Measurements from ENCODE around the gene MCF2L.

GRCh38 chr13:113112893-113113845, 144.2 kb downstream of the MCF2L start:
- TF ChIP-seq CTCF (optimal IDR thresholded peaks at IDR 0.05 in 1 of 3, IDR thresholded peaks at IDR 0.05 in 1 of 3, conservative IDR thresholded peaks at IDR 0.05 in 1 of 3; ENCODE audit: extremely low read depth in 1 of 3, insufficient read depth in 2 of 3, low read length in 3 of 3) (no peak), EZH2 (IDR thresholded peaks at IDR 0.05; ENCODE audit: low read length) (no peak)

Measured in keratinocyte (primary cell).